GM23248 (cell line): ENCODE data around the gene MYO5A. TPM values are rescaled to one million over a fixed set of nuclear protein-coding genes. Genes with fewer than 3 reads are reported as not detected.

Source experiments
- DNase-seq: peaks from one replicate; pipeline ENCODE4 v3.0.0-alpha.2; 2015
- H2AFZ ChIP-seq: fragments of 200-600 bp; sonication (generic); 2 replicates; pipeline ENCODE4 v1.6.1; 2016; ENCODE audit warnings: antibody characterized with exemption
- H3F3A ChIP-seq: fragments of 200-600 bp; sonication (generic); 2 replicates; pipeline ENCODE4 v1.6.1; 2016; ENCODE audit warnings: mild to moderate bottlenecking, antibody characterized with exemption, mixed run types; ENCODE audit not compliant: insufficient read depth
- H3K27ac ChIP-seq: fragments of 200-600 bp; sonication (generic); 2 replicates; pipeline ENCODE4 v1.5.1; 2016; ENCODE audit warnings: mild to moderate bottlenecking
- H3K27me3 ChIP-seq: fragments of 200-600 bp; sonication (generic); replicated peaks from 2 replicates; pipeline ENCODE4 v1.6.1; 2016; ENCODE audit warnings: mild to moderate bottlenecking; ENCODE audit not compliant: insufficient read depth
- H3K36me3 ChIP-seq: fragments of 200-600 bp; sonication (generic); 2 replicates; pipeline ENCODE4 v1.6.1; 2016; ENCODE audit warnings: low read depth, mild to moderate bottlenecking
- H3K4me1 ChIP-seq: fragments of 200-600 bp; sonication (generic); 2 replicates; pipeline ENCODE4 v1.6.1; 2016; ENCODE audit warnings: mild to moderate bottlenecking; ENCODE audit not compliant: insufficient read depth
- H3K4me2 ChIP-seq: fragments of 200-600 bp; sonication (generic); one replicate; pipeline ENCODE4 v1.6.1; 2016; ENCODE audit warnings: mild to moderate bottlenecking; ENCODE audit not compliant: unreplicated experiment
- H3K4me3 ChIP-seq: fragments of 200-600 bp; sonication (generic); 2 replicates; pipeline ENCODE4 v1.5.1; 2016; ENCODE audit warnings: mild to moderate bottlenecking
- H3K79me2 ChIP-seq: fragments of 200-600 bp; sonication (generic); 2 replicates; pipeline ENCODE4 v1.6.1; 2016; ENCODE audit warnings: mild to moderate bottlenecking; ENCODE audit not compliant: insufficient read depth
- H3K9ac ChIP-seq: fragments of 200-600 bp; sonication (generic); 2 replicates; pipeline ENCODE4 v1.6.1; 2016; ENCODE audit warnings: mild to moderate bottlenecking
- H3K9me2 ChIP-seq: fragments of 200-600 bp; sonication (generic); 2 replicates; pipeline ENCODE4 v1.6.1; 2016; ENCODE audit warnings: mixed run types, mild to moderate bottlenecking, moderate library complexity; ENCODE audit not compliant: insufficient read depth
- H3K9me3 ChIP-seq: fragments of 200-600 bp; sonication (generic); one replicate; pipeline ENCODE4 v1.6.1; 2017; ENCODE audit warnings: low read depth
- H4K20me1 ChIP-seq: fragments of 200-600 bp; sonication (generic); 2 replicates; pipeline ENCODE4 v1.6.0; 2016; ENCODE audit not compliant: insufficient read depth
- EZH2 ChIP-seq: fragments of 200-600 bp; sonication (generic); IDR thresholded peaks from 2 replicates; pipeline ENCODE4 v1.6.1; 2018; ENCODE audit warnings: antibody characterized with exemption, mild to moderate bottlenecking; ENCODE audit not compliant: insufficient read depth, poor library complexity, severe bottlenecking
- EZH2phosphoT487 ChIP-seq: fragments of 200-600 bp; sonication (generic); IDR thresholded peaks from 2 replicates; pipeline ENCODE4 v1.6.1; 2018; ENCODE audit warnings: antibody characterized with exemption, moderate library complexity, mild to moderate bottlenecking, low read depth; ENCODE audit not compliant: insufficient read depth
- WGBS, 2 experiments: methylation state at CpG; one replicate each; pipeline ENCODE4 v1.1.6; 2015 to 2017; ENCODE audit warnings: low lambda C conversion rate in 2 of 2, low coverage in 1 of 2; ENCODE audit errors: missing lambda C conversion rate in 2 of 2; 5-methylcytosine and 5-hydroxymethylcytosine counted together
- in situ Hi-C: fragments of 300-500 bp; cut with MboI; formaldehyde crosslinking; loops from 2 replicates; pipeline ENCODE4 v1.15.0; 2020
- polyA plus RNA-seq: library from polyadenylated mRNA; unstranded; fragments of >200 nt; fragmentation: Nextera tagmentation; extraction: Ambion mirVana; gene quantifications from 2 replicates; pipeline ENCODE4 v1.2.1, GENCODE V29; 2016
- total RNA-seq: library from RNA; depleted of rRNA; stranded (reverse); fragments of >200 nt; shearing (Covaris generic); gene quantifications from 2 replicates; pipeline ENCODE4 v1.2.3, GENCODE V29; 2014

The MYO5A gene
- total and polyA plus RNA-seq, 2 experiments from 2014 or later: 12.1 to 33.3 TPM

GRCh38 chr15:52307847-52308246 is 220.8 kb downstream of the MYO5A start:
- Histone ChIP-seq H2AFZ (no peak overlapping the region), H3F3A (no peaks in the 10 kb centered on the region), H3K27ac (no peak overlapping the region), H3K36me3 (no peaks in the 10 kb centered on the region), H3K79me2 (no peaks in the 10 kb centered on the region), H3K9me2 (no peaks in the 10 kb centered on the region), H3K4me1 (peaks cover 7% of the 10 kb centered on the region; the same call in 1 of the 2 replicates), H3K4me3 (no peak overlapping the region), H3K27me3 (no peaks in the 10 kb centered on the region), H3K9me3 (no peaks in the 10 kb centered on the region), H3K9ac (no peak overlapping the region), H3K4me2 (no peak overlapping the region), H4K20me1 (no peaks in the 10 kb centered on the region)
- no peak for DNase-seq
- TF ChIP-seq EZH2 (no peak), EZH2phosphoT487 (no peak)
- in situ Hi-C loops: no loop called here
- WGBS, 2 experiments: 94 to 98% methylated on average over 4 of the region's 4 CpGs

- Histone ChIP-seq H3K27me3 (no peaks in the 10 kb centered on the region), H3K4me2 (peak overlapping the region; percentile 1), H4K20me1 (no peaks in the 10 kb centered on the region), H3K4me1 (peaks cover 7% of the 10 kb centered on the region; the same call in 1 of the 2 replicates), H3K36me3 (no peaks in the 10 kb centered on the region), H3F3A (no peaks in the 10 kb centered on the region), H3K9me2 (no peaks in the 10 kb centered on the region), H3K4me3 (no peak overlapping the region), H3K79me2 (no peaks in the 10 kb centered on the region), H2AFZ (no peak overlapping the region), H3K27ac (no peak overlapping the region), H3K9me3 (no peaks in the 10 kb centered on the region), H3K9ac (no peak overlapping the region)
- no peak for TF ChIP-seq EZH2phosphoT487
- no peak for TF ChIP-seq EZH2
- WGBS, 2 experiments: 35 to 43% methylated on average over 1 of the region's 1 CpG
- in situ Hi-C loops: no loop called here
- DNase-seq: peak; percentile 79
These were observed 222.4 kb downstream of the MYO5A start for GRCh38 chr15:52306270-52306669.

DNA sequence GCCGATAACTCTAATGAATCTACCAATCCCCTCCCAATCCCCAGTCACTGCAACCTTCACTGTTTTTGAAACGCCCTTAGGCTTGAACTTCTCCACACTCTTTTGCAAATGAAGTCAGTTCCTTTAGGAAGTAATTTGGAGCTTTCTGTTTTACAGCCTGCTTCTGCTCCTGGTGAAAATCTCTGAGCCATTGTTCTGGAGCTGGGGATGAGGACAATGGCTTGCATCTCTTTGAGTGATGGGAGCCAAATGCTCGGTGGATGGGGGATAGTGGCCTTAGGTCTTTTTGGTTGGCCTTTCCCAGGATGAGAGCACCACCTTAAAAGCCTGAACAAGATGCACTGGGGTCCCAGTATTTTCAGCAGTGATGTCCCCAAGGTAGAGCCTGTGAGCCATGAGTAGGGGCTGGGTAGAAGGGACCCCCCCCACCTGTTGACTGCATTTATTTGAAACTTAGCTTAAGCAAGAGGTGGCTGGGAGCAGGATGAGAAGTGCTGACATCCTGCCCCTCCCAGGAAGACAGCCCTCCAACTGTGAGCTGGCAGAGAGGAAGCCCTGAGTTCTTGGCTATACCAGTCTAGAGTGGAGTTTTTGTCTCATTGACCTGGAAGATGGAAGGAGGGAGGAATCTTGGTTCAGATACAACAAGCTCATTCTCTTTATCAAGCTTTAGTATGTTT is 225.4 kb downstream of the MYO5A start:
- Histone ChIP-seq H3K9ac (no peak overlapping the region), H3K27ac (no peak overlapping the region), H4K20me1 (no peaks in the 10 kb centered on the region), H3K79me2 (no peaks in the 10 kb centered on the region), H3K27me3 (no peaks in the 10 kb centered on the region), H3K9me2 (no peaks in the 10 kb centered on the region), H3K4me1 (peaks cover 7% of the 10 kb centered on the region; the same call in 1 of the 2 replicates), H3K9me3 (no peaks in the 10 kb centered on the region), H2AFZ (no peak overlapping the region), H3K4me3 (no peak overlapping the region), H3F3A (no peaks in the 10 kb centered on the region), H3K36me3 (no peaks in the 10 kb centered on the region), H3K4me2 (no peak overlapping the region)
- WGBS, 2 experiments: 91 to 92% methylated on average over 3 of the region's 3 CpGs
- in situ Hi-C loops: no loop called here
- DNase-seq: no peak
- TF ChIP-seq EZH2phosphoT487 (no peak), EZH2 (no peak)

DNA sequence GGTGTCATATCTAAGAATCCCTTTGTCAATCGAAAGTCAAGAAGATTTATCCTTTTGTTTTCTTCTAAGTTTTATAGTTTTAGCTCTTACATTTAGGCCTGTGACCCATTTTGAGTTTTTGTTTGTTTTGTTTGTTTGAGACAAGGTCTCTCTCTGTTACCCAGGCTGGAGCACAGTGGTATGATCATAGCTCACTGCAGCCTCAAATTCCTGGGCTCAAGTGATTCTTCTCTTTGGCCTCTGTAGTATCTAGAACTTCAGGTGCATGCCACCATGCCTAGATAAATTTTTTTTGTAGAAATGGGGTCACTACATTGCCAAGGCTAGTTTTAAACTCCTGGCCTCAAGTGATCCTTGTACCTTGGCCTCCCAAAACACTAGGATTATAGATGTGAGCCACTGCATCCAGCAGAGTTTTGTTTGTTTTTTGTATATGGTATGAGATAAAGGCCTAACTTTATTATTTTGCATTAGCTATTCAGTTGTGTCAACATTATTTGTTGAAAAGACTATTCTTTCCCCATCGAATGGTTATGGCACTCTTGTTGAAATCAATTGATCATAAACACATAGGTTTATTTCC is 227.3 kb downstream of the MYO5A start:
- Histone ChIP-seq H3K36me3 (no peaks in the 10 kb centered on the region), H3K9me2 (no peaks in the 10 kb centered on the region), H3K9me3 (no peaks in the 10 kb centered on the region), H3F3A (no peaks in the 10 kb centered on the region), H4K20me1 (no peaks in the 10 kb centered on the region), H3K79me2 (no peaks in the 10 kb centered on the region), H2AFZ (no peak overlapping the region), H3K4me2 (no peak overlapping the region), H3K4me3 (no peak overlapping the region), H3K27me3 (0 out of 2 replicates have a peak, but pooled peaks cover under 1% of the 10 kb centered on the region), H3K9ac (no peak overlapping the region), H3K27ac (no peak overlapping the region), H3K4me1 (peaks cover 5% of the 10 kb centered on the region; the same call in 1 of the 2 replicates)
- no peak for DNase-seq
- no peak for TF ChIP-seq EZH2phosphoT487
- no peak for TF ChIP-seq EZH2
- 91 to 97% methylated on average over 2 of the region's 2 CpGs for WGBS, 2 experiments
- in situ Hi-C loops: no loop called here
